ENCODE results near the gene RSPH4A. TPM values are rescaled to one million over a fixed set of nuclear protein-coding genes. Genes with fewer than 3 reads are reported as not detected.
"Not testable (repeated sequence)": the region's sequence is repeated elsewhere in the genome, so short reads cannot be mapped to it uniquely, and the experiment has no call there.

RSPH4A gene
- total RNA-seq, 1 donor, result 0.54 TPM

DNA sequence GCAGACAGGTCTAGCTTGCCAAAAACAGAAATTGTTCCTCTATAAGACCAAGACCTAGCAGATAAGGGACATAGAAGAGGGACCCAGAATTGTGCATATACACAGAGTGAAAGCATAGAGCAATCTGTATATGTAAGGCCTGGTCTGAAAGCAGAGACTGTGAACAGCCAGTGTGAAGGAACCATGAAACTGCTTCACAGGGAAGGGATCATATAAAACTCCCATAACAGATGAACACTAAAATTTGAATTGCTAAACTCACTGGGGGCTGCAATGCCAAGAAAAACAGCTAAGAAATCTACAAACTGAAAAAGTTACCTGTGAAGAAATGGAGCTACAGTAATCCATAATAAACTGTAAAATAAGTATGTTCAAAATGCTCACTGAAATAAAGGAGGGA, 45.3 kb downstream of the RSPH4A start:
- DNase-seq (ENCODE audit: low read depth), result no peak
- TF ChIP-seq, protein P1, sequence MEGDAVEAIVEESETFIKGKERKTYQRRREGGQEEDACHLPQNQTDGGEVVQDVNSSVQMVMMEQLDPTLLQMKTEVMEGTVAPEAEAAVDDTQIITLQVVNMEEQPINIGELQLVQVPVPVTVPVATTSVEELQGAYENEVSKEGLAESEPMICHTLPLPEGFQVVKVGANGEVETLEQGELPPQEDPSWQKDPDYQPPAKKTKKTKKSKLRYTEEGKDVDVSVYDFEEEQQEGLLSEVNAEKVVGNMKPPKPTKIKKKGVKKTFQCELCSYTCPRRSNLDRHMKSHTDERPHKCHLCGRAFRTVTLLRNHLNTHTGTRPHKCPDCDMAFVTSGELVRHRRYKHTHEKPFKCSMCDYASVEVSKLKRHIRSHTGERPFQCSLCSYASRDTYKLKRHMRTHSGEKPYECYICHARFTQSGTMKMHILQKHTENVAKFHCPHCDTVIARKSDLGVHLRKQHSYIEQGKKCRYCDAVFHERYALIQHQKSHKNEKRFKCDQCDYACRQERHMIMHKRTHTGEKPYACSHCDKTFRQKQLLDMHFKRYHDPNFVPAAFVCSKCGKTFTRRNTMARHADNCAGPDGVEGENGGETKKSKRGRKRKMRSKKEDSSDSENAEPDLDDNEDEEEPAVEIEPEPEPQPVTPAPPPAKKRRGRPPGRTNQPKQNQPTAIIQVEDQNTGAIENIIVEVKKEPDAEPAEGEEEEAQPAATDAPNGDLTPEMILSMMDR (IDR thresholded peaks at IDR 0.05; ENCODE audit: insufficient read depth, low read length), result no peak

DNA sequence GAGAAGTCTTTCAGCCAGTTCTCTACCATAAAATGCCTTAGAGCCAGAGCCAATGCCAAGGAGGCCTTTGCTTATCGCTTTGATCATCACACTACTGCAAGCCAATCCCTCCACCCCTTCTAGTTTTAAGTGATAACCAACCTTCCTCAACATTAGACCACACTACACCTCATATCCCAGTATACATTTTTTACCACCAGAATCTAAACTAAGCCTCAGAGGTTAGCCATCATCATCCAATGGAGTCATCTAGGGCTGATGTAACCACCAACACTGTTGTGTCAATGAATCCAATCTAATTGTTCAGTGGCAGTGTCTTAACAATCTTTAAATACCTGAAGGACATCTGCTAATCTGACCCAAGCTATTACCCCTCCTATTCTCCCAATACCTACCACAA, 45.9 kb downstream of the RSPH4A start:
- no peak for DNase-seq (ENCODE audit: low read depth)
- H3K4me3 ChIP-seq (ENCODE audit: low read depth, low read length), result no peak overlapping the region
- TF ChIP-seq, protein P1 (IDR thresholded peaks at IDR 0.05; ENCODE audit: insufficient read depth, low read length), result no peak

More for the DNA sequence above, 45.3 kb downstream of the RSPH4A start:
- no peak overlapping the region for H3K4me3 ChIP-seq (ENCODE audit: low read depth, low read length)

DNA sequence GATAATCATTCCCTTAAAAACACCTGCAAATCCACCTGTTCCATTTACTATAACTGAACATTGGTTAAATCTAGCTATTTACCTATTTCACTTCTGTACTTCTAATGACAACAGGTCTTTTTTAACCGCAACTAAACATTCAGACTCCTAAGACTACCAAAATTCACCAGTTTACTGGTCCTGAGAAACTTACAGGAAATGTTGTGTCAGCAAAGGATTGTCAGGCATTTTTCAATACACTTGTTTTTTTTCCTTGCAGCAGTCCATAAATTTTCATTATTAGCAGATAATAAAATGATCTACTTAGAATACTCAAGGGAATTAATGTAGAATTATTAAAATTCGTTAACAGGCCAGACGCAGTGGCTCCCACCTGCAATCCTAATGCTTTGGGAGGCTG, 47.0 kb downstream of the RSPH4A start:
- no peak overlapping the region for H3K4me3 ChIP-seq (ENCODE audit: low read depth, low read length)
- DNase-seq (ENCODE audit: low read depth), result no peak
- TF ChIP-seq, protein P1 (IDR thresholded peaks at IDR 0.05; ENCODE audit: insufficient read depth, low read length), result no peak

DNA sequence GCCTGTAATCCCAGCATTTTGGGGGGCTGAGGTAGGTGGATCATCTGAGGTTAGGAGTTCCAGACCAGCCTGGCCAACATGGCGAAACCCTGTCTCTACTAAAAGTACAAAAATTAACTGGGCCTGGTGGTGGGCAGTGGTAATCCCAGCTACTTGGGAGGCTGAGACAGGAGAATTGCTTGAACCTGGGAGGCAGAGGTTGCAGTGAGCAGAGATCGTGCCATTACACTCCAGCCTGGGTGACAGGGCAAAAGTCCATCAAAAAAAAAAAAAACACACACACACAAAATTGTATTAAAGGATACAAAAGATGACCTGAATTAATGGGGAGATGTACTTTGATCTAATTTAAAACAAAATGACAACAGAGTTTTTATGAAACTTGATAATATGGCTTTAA, 47.9 kb downstream of the RSPH4A start:
- not testable (repeated sequence) for DNase-seq (ENCODE audit: low read depth)

DNA sequence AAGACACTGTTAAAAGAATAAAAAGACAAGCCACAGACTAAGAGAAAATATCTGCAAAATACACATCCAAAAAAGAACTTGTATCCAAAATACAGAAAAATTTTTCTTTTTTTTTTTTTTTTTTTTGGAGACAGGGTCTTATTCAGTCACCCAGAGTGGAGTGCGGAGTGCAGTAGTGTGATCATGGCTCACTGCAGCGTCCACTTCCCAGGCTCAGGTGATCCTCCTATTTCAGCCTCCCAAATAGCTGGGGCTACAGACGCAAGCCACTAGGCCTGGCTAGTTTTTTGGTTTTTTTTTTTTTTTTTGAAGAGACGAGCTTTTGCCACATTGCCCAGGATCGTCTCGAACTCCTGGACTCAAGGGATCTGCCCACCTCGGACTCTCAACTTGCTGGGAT, 49.2 kb downstream of the RSPH4A start:
- TF ChIP-seq, protein P1 (IDR thresholded peaks at IDR 0.05; ENCODE audit: insufficient read depth, low read length), result no peak
- DNase-seq (ENCODE audit: low read depth), result no peak
- peak overlapping the region; percentile 22 for H3K4me3 ChIP-seq (ENCODE audit: low read depth, low read length)

More for the DNA sequence above, 47.9 kb downstream of the RSPH4A start:
- H3K4me3 ChIP-seq (ENCODE audit: low read depth, low read length), result not testable (repeated sequence)

DNA sequence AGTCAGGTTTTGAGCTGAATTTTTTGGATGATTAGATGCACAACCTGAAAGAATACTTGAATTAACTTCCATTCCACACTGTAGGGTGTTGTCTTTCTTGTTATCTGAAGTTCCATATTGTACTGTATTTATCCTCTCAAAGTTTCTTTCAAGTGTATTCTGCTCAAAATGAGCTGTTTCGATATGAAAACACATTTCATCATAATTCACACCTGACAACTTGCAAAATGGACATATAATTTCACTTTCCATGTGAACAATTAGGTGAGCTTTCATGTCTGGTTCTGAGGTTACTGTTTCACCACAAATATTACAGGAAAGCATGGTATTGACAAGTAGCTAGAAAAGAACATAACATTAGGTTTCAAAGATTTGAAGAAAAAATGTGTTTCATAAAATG, 50.6 kb downstream of the RSPH4A start:
- no peak for DNase-seq (ENCODE audit: low read depth)
- peak overlapping the region; percentile 29 for H3K4me3 ChIP-seq (ENCODE audit: low read depth, low read length)
- TF ChIP-seq, protein P1 (IDR thresholded peaks at IDR 0.05; ENCODE audit: insufficient read depth, low read length), result no peak

DNA sequence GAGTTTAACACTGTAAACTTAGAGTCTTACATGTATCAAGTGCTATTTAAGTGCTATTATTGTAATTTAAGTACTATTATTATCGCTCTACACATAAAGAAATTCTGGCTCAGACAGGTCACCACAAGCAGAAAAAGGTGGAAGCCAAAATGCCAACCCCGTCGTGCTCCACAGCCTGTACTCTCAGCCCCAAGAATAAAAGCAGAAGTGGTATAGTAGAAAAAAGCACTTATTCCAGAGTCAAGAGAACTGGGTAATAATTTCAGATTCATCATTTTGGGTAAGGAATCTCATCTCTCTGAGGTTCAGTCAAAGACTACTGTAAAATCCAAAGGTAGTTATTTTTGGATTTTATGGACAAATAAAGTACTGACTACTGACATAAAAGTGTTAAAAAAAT, 51.3 kb downstream of the RSPH4A start:
- H3K4me3 ChIP-seq (ENCODE audit: low read depth, low read length), result peak overlapping the region; percentile 99
- DNase-seq (ENCODE audit: low read depth), result no peak
- TF ChIP-seq, protein P1 (IDR thresholded peaks at IDR 0.05; ENCODE audit: insufficient read depth, low read length), result no peak

Data from fibroblast of the aortic adventitia (primary cell).